ENCODE measurements around the gene ZNF700.
"Not testable (repeated sequence)": the region's sequence is repeated elsewhere in the genome, so short reads cannot be mapped to it uniquely, and the experiment has no call there.

The ZNF700 gene

DNA sequence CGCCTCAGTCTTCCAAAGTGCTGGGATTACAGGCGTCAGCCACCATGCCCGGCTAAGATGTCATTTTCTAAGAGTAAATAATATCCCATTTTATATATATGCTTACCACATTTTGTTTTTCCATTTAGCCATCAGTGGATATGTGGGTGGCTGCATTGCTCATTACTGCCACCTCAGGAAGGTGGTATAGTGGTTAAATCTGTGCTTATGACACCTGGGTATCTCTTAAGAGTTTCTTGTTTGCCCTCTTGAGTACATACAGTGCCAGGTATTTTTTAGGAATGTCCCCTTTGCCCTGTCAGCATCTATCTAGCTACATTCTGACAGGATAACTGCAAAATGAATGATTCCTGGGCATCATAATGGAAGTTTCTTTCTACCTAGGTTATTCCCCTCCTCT is 22.7 kb upstream of the ZNF700 start:
- H3K9me3 ChIP-seq (ENCODE audit: control insufficient read depth, low read length), result peaks cover 69% of the 10 kb centered on the region
- H3K36me3 ChIP-seq (ENCODE audit: control insufficient read depth, insufficient read depth, low read length, severe bottlenecking), result peaks cover 27% of the 10 kb centered on the region
- DNase-seq (ENCODE audit: low read depth), result no peak

DNA sequence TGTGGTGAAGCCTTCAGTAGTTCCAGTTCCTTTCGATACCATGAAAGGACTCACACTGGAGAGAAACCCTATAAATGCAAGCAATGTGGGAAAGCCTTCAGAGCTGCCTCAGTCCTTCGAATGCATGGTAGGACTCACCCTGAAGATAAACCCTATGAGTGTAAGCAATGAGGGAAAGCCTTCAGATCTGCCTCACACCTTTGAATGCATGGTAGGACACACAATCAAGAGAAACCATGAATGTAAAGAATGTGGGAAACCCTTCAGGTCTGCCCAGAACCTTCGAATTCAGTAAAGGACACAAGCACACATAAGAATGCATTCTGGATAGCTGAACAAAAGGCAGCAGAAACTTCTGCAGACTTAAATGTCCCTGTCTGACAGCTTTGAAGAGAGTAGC is 19.0 kb upstream of the ZNF700 start:
- no peaks in the 10 kb centered on the region for H3K27me3 ChIP-seq (replicated peaks; ENCODE audit: control insufficient read depth, insufficient read depth, low read length)
- no peak for DNase-seq (ENCODE audit: low read depth)
- H3K4me1 ChIP-seq (ENCODE audit: control insufficient read depth, insufficient read depth, low read length), result no peaks in the 10 kb centered on the region
- H3K4me3 ChIP-seq (ENCODE audit: low read length), result peak overlapping the region; percentile 71
- no peak overlapping the region for H3K9ac ChIP-seq (ENCODE audit: low read length)
- H3K36me3 ChIP-seq (ENCODE audit: control insufficient read depth, insufficient read depth, low read length, severe bottlenecking), result peaks cover 27% of the 10 kb centered on the region
- peaks cover 62% of the 10 kb centered on the region for H3K9me3 ChIP-seq (ENCODE audit: control insufficient read depth, low read length)

More for the DNA sequence above, 22.7 kb upstream of the ZNF700 start:
- no peaks in the 10 kb centered on the region for H3K27me3 ChIP-seq (replicated peaks; ENCODE audit: control insufficient read depth, insufficient read depth, low read length)
- H3K9ac ChIP-seq (ENCODE audit: low read length), result no peak overlapping the region
- no peak overlapping the region for H3K4me3 ChIP-seq (ENCODE audit: low read length)
- no peaks in the 10 kb centered on the region for H3K4me1 ChIP-seq (ENCODE audit: control insufficient read depth, insufficient read depth, low read length)

GRCh38 chr19:11911937-11912336 is 13.0 kb upstream of the ZNF700 start:
- peaks cover 45% of the 10 kb centered on the region for H3K9me3 ChIP-seq (ENCODE audit: control insufficient read depth, low read length)
- H3K4me3 ChIP-seq (ENCODE audit: low read length); H3K9ac ChIP-seq (ENCODE audit: low read length); DNase-seq (ENCODE audit: low read depth); H3K4me1 ChIP-seq (ENCODE audit: control insufficient read depth, insufficient read depth, low read length); H3K36me3 ChIP-seq (ENCODE audit: control insufficient read depth, insufficient read depth, low read length, severe bottlenecking); H3K27me3 ChIP-seq (replicated peaks; ENCODE audit: control insufficient read depth, insufficient read depth, low read length): not testable (repeated sequence)

- H3K27me3 ChIP-seq (replicated peaks; ENCODE audit: control insufficient read depth, insufficient read depth, low read length); H3K36me3 ChIP-seq (ENCODE audit: control insufficient read depth, insufficient read depth, low read length, severe bottlenecking); H3K9ac ChIP-seq (ENCODE audit: low read length); H3K4me3 ChIP-seq (ENCODE audit: low read length); DNase-seq (ENCODE audit: low read depth); H3K4me1 ChIP-seq (ENCODE audit: control insufficient read depth, insufficient read depth, low read length): not testable (repeated sequence)
- H3K9me3 ChIP-seq (ENCODE audit: control insufficient read depth, low read length), result peaks cover 41% of the 10 kb centered on the region
Observed at GRCh38 chr19:11914417-11915051, 10.4 kb upstream of the ZNF700 start.

DNA sequence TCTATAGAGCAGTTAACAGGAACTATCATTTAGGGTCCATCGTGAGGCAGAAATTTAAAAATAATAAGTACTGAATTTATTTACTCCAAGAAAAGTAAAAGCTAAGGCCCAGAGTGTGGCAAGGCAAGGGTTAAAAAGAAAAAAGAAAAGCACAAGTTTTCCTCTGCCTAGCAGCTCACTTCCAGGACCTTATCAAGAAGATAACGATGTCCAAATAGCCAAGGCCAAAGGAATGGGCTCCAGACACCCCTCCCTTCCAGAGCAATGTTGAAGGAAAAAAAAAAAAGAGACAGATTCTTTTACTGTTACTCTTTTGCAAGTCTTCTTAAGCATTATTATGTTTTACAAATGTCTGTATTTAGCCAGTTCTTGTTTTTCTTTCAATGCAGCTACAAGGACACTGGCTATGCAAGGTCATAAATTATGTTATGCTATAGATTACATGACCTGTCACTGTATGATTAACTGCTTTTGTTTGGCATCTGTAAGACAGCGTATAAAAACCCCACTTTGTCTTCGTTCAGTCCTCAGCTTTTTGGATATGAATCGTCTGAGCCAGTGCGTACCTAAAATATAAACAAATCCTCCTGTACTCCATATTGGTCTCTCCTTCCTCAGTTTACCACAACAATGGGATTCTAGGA is 2.9 kb upstream of the ZNF700 start:
- Histone ChIP-seq H3K9ac (ENCODE audit: low read length) (no peak overlapping the region), H3K4me3 (ENCODE audit: low read length) (no peak overlapping the region), H3K36me3 (ENCODE audit: control insufficient read depth, insufficient read depth, low read length, severe bottlenecking) (no peaks in the 10 kb centered on the region), H3K27me3 (replicated peaks; ENCODE audit: control insufficient read depth, insufficient read depth, low read length) (no peaks in the 10 kb centered on the region), H3K4me1 (ENCODE audit: control insufficient read depth, insufficient read depth, low read length) (peaks cover 9% of the 10 kb centered on the region), H3K9me3 (ENCODE audit: control insufficient read depth, low read length) (no peaks in the 10 kb centered on the region)
- DNase-seq (ENCODE audit: low read depth), result no peak

GRCh38 chr19:11925651-11926187 is 812 bp downstream of the ZNF700 start:
- H3K4me1 ChIP-seq (ENCODE audit: control insufficient read depth, insufficient read depth, low read length); DNase-seq (ENCODE audit: low read depth): not testable (repeated sequence)

GRCh38 chr19:11927227-11927626 is 2.3 kb downstream of the ZNF700 start:
- Histone ChIP-seq H3K9ac (ENCODE audit: low read length) (no peak overlapping the region), H3K27me3 (replicated peaks; ENCODE audit: control insufficient read depth, insufficient read depth, low read length) (no peaks in the 10 kb centered on the region), H3K4me1 (ENCODE audit: control insufficient read depth, insufficient read depth, low read length) (peaks cover 9% of the 10 kb centered on the region), H3K36me3 (ENCODE audit: control insufficient read depth, insufficient read depth, low read length, severe bottlenecking) (no peaks in the 10 kb centered on the region), H3K4me3 (ENCODE audit: low read length) (no peak overlapping the region), H3K9me3 (ENCODE audit: control insufficient read depth, low read length) (no peaks in the 10 kb centered on the region)
- DNase-seq (ENCODE audit: low read depth), result no peak

More at GRCh38 chr19:11925651-11926187, 812 bp downstream of the ZNF700 start:
- peak overlapping the region; percentile 98 for H3K4me3 ChIP-seq (ENCODE audit: low read length)
- H3K9ac ChIP-seq (ENCODE audit: low read length), result peak overlapping the region; percentile 93
- not testable (repeated sequence) for H3K36me3 ChIP-seq (ENCODE audit: control insufficient read depth, insufficient read depth, low read length, severe bottlenecking); H3K27me3 ChIP-seq (replicated peaks; ENCODE audit: control insufficient read depth, insufficient read depth, low read length); H3K9me3 ChIP-seq (ENCODE audit: control insufficient read depth, low read length)

GRCh38 chr19:11931051-11931450 is 6.1 kb downstream of the ZNF700 start:
- H3K36me3 ChIP-seq (ENCODE audit: control insufficient read depth, insufficient read depth, low read length, severe bottlenecking), result no peaks in the 10 kb centered on the region

DNA sequence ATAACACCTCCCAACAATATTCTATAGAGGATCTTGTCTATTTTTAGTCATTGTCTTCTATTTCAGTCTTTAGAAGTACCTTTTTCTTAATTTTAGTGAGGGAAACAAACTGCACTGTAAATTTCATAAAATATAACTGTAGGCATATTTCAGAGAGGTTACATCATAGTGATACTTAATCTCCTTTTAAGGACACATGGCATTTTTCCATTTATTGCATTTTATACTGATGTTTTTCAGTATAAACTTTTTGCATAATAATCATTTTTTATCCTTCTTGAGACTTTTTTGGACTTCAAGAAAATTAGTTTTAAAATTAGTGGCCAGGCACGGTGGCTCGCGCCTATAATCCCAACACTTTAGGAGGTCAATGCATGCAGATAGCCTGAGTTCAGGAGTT is 6.6 kb downstream of the ZNF700 start:
- Histone ChIP-seq H3K9me3 (ENCODE audit: control insufficient read depth, low read length) (peaks cover 3% of the 10 kb centered on the region), H3K27me3 (replicated peaks; ENCODE audit: control insufficient read depth, insufficient read depth, low read length) (no peaks in the 10 kb centered on the region), H3K9ac (ENCODE audit: low read length) (no peak overlapping the region), H3K4me3 (ENCODE audit: low read length) (no peak overlapping the region), H3K4me1 (ENCODE audit: control insufficient read depth, insufficient read depth, low read length) (no peaks in the 10 kb centered on the region), H3K36me3 (ENCODE audit: control insufficient read depth, insufficient read depth, low read length, severe bottlenecking) (no peaks in the 10 kb centered on the region)
- DNase-seq (ENCODE audit: low read depth), result no peak

More at GRCh38 chr19:11931051-11931450, 6.1 kb downstream of the ZNF700 start:
- Histone ChIP-seq H3K27me3 (replicated peaks; ENCODE audit: control insufficient read depth, insufficient read depth, low read length) (no peaks in the 10 kb centered on the region), H3K4me3 (ENCODE audit: low read length) (no peak overlapping the region), H3K9ac (ENCODE audit: low read length) (no peak overlapping the region), H3K4me1 (ENCODE audit: control insufficient read depth, insufficient read depth, low read length) (peaks cover 3% of the 10 kb centered on the region), H3K9me3 (ENCODE audit: control insufficient read depth, low read length) (peaks cover 3% of the 10 kb centered on the region)
- DNase-seq (ENCODE audit: low read depth), result peak; percentile 27

- not testable (repeated sequence) for H3K9me3 ChIP-seq (ENCODE audit: control insufficient read depth, low read length); H3K9ac ChIP-seq (ENCODE audit: low read length); H3K4me3 ChIP-seq (ENCODE audit: low read length); H3K4me1 ChIP-seq (ENCODE audit: control insufficient read depth, insufficient read depth, low read length); DNase-seq (ENCODE audit: low read depth); H3K36me3 ChIP-seq (ENCODE audit: control insufficient read depth, insufficient read depth, low read length, severe bottlenecking); H3K27me3 ChIP-seq (replicated peaks; ENCODE audit: control insufficient read depth, insufficient read depth, low read length)
Observed at GRCh38 chr19:11935829-11936228, 10.9 kb downstream of the ZNF700 start.

DNA sequence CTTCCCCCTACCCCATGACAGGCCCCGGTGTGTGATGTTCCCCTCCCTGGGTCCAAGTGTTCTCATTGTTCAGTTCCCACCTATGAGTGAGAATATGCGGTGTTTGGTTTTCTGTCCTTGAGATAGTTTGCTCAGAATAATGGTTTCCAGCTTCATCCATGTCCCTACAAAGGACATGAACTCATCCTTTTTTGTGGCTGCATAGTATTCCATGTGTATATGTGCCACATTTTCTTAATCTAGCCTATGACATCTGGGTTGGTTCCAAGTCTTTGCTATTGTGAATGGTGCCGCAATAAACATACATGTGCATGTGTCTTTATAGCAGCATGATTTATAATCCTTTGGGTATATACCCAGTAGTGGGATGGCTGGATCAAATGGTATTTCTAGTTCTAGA is 13.5 kb downstream of the ZNF700 start:
- DNase-seq (ENCODE audit: low read depth); H3K4me1 ChIP-seq (ENCODE audit: control insufficient read depth, insufficient read depth, low read length); H3K9ac ChIP-seq (ENCODE audit: low read length); H3K4me3 ChIP-seq (ENCODE audit: low read length); H3K27me3 ChIP-seq (replicated peaks; ENCODE audit: control insufficient read depth, insufficient read depth, low read length): not testable (repeated sequence)
- H3K36me3 ChIP-seq (ENCODE audit: control insufficient read depth, insufficient read depth, low read length, severe bottlenecking), result peaks cover 11% of the 10 kb centered on the region
- peaks cover 20% of the 10 kb centered on the region for H3K9me3 ChIP-seq (ENCODE audit: control insufficient read depth, low read length)

Data from adipocyte (in vitro differentiated cells).